Lower leg skin (tissue), 3 donors: ENCODE results near the gene ZSCAN5A.

Experiments used
- CTCF ChIP-seq, 3 donors: fragments of 450-650 bp; IDR thresholded peaks; one replicate each; pipeline ENCODE4 v1.5.1; 2016; ENCODE audit warnings: antibody characterized with exemption in 3 of 3, mild to moderate bottlenecking in 3 of 3, moderate library complexity in 2 of 3
- POLR2A ChIP-seq, 2 donors: fragments of 450-650 bp; IDR thresholded peaks; one replicate each; pipeline ENCODE4 v1.6.1; 2016 to 2017; ENCODE audit warnings: antibody characterized with exemption in 2 of 2, mild to moderate bottlenecking in 1 of 2, moderate library complexity in 1 of 2

- TF ChIP-seq POLR2A (IDR thresholded peaks at IDR 0.05) (no peak), CTCF (IDR thresholded peaks at IDR 0.05) (no peak)
Observed at GRCh38 chr19:56315077-56315828, 614 bp upstream of the ZSCAN5A start.
